ENCODE data around the gene SIK2. TPM values are rescaled to one million over a fixed set of nuclear protein-coding genes. Genes with fewer than 3 reads are reported as not detected.
A peak's percentile ranks its signal among the peaks of the same experiment; 100 is the strongest.

Gene SIK2
- total RNA-seq, 1 donor from 2014 or later, result 8.1 TPM

GRCh38 chr11:111635706-111636045 is 33.4 kb downstream of the SIK2 start:
- H3K4me3 ChIP-seq (ENCODE audit: low read depth, low read length), result peak overlapping the region; percentile 0
- DNase-seq (ENCODE audit: low read depth), result no peak
- no peak for TF ChIP-seq CTCF (conservative IDR thresholded peaks at IDR 0.05; ENCODE audit: low read depth, low read length)

- no peak for DNase-seq (ENCODE audit: low read depth)
- TF ChIP-seq CTCF (conservative IDR thresholded peaks at IDR 0.05; ENCODE audit: low read depth, low read length), result no peak
- H3K4me3 ChIP-seq (ENCODE audit: low read depth, low read length), result no peak overlapping the region
These were observed 35.6 kb downstream of the SIK2 start for GRCh38 chr11:111637885-111638284.

- TF ChIP-seq CTCF (conservative IDR thresholded peaks at IDR 0.05; ENCODE audit: low read depth, low read length), result no peak
- DNase-seq (ENCODE audit: low read depth), result no peak
- H3K4me3 ChIP-seq (ENCODE audit: low read depth, low read length), result no peak overlapping the region
These were observed 37.1 kb downstream of the SIK2 start for GRCh38 chr11:111639226-111639925.

GRCh38 chr11:111641339-111642015 is 39.2 kb downstream of the SIK2 start:
- DNase-seq (ENCODE audit: low read depth), result no peak
- H3K4me3 ChIP-seq (ENCODE audit: low read depth, low read length), result no peak overlapping the region
- no peak for TF ChIP-seq CTCF (conservative IDR thresholded peaks at IDR 0.05; ENCODE audit: low read depth, low read length)

- no peak for DNase-seq (ENCODE audit: low read depth)
- TF ChIP-seq CTCF (conservative IDR thresholded peaks at IDR 0.05; ENCODE audit: low read depth, low read length), result no peak
- H3K4me3 ChIP-seq (ENCODE audit: low read depth, low read length), result no peak overlapping the region
These were observed 40.3 kb downstream of the SIK2 start for GRCh38 chr11:111642542-111642941.

- TF ChIP-seq CTCF (conservative IDR thresholded peaks at IDR 0.05; ENCODE audit: low read depth, low read length), result no peak
- DNase-seq (ENCODE audit: low read depth), result no peak
These were observed 42.7 kb downstream of the SIK2 start for GRCh38 chr11:111644922-111645321.

More at GRCh38 chr11:111644922-111645321, 42.7 kb downstream of the SIK2 start:
- H3K4me3 ChIP-seq (ENCODE audit: low read depth, low read length), result no peak overlapping the region
